Measurements from ENCODE around the gene SLC16A12. TPM values are rescaled to one million over a fixed set of nuclear protein-coding genes. Genes with fewer than 3 reads are reported as not detected.

SLC16A12 gene
- total and polyA plus RNA-seq, 2 of the 8 experiments (the other 6 are each of a cell fraction or from before 2014, with no cell fraction given), result 1.6 to 1.9 TPM

- DNase-seq (ENCODE audit: low read depth in 1 of 2, low spot score in 2 of 2) (no peak), FAIRE-seq (no peak)
- no peak overlapping the region for H3K56ac ChIP-seq (replicated peaks; ENCODE audit: insufficient read length, low read depth, low read length)
- no peak overlapping the region for H4K5ac ChIP-seq (ENCODE audit: insufficient read length, low read depth, low read length)
- no peaks in the 10 kb centered on the region for H3K79me1 ChIP-seq (ENCODE audit: low read depth, low read length)
- no peak overlapping the region for H4K91ac ChIP-seq (replicated peaks; ENCODE audit: insufficient read length, low read length)
- no peak overlapping the region for H2AK5ac ChIP-seq (ENCODE audit: low read depth, low read length)
- no peaks in the 10 kb centered on the region for H4K20me1 ChIP-seq (replicated peaks in 1 of 2; ENCODE audit: control insufficient read depth in 1 of 2, insufficient read depth in 2 of 2, low read length in 2 of 2)
- H3K79me2 ChIP-seq (ENCODE audit: control insufficient read depth in 1 of 2, insufficient read depth in 2 of 2, low read length in 2 of 2), result no peaks in the 10 kb centered on the region; a peak in 1 of 4 replicates
- no peak overlapping the region for H2BK20ac ChIP-seq (ENCODE audit: low read length)
- H3K4ac ChIP-seq (replicated peaks; ENCODE audit: insufficient read length, low read depth, low read length), result no peak overlapping the region
- no peak for TF ChIP-seq CBX8 (IDR thresholded peaks at IDR 0.05; ENCODE audit: borderline replicate concordance, low read depth, low read length)
- no peak for TF ChIP-seq RNF2 (IDR thresholded peaks at IDR 0.05; ENCODE audit: borderline replicate concordance, low read depth, low read length, missing control alignments, poor library complexity, severe bottlenecking)
- no peak overlapping the region for H4K8ac ChIP-seq (ENCODE audit: extremely low read depth, insufficient read depth, low read length)
- 41% methylated on average over 2 of the region's 2 CpGs; no CpG with 5 or more reads in 1 of the 2 experiments for WGBS, 2 experiments (ENCODE audit: extremely low coverage in 1 of 2, insufficient coverage in 1 of 2, insufficient read length in 1 of 2, insufficient replicate concordance in 2 of 2, low coverage in 1 of 2, low lambda C conversion rate in 2 of 2, missing lambda C conversion rate in 1 of 2)
- no peak overlapping the region for H3K4me2 ChIP-seq (ENCODE audit: insufficient read depth in 1 of 2, low read depth in 2 of 2, low read length in 2 of 2)
- no peak overlapping the region for H3K9ac ChIP-seq (replicated peaks in 1 of 4; ENCODE audit: extremely low read depth in 1 of 4, low read depth in 3 of 4, low read length in 3 of 4)
- no peak overlapping the region for H3K23ac ChIP-seq (ENCODE audit: insufficient read length)
- POLR2A ChIA-PET (ENCODE audit: partially characterized antibody), result interaction anchor here (1.3 kb wide), 1 partner anchor 67 kb away, joined by 3 read pairs; no protein-coding TSS in a partner anchor
- H3K4me1 ChIP-seq (replicated peaks in 1 of 4; ENCODE audit: control insufficient read depth in 3 of 4, insufficient read depth in 4 of 4, low read length in 3 of 4), result no peaks in the 10 kb centered on the region; a peak in 1 of 7 replicates
- no peak overlapping the region for H3K27ac ChIP-seq (ENCODE audit: low read depth, low read length)
- no peak overlapping the region for H2AFZ ChIP-seq (ENCODE audit: low read length)
- H3K9me3 ChIP-seq (ENCODE audit: insufficient read depth in 2 of 2, low read depth in 1 of 2, low read length in 1 of 2), result no peaks in the 10 kb centered on the region
- no peaks in the 10 kb centered on the region for H3K27me3 ChIP-seq (replicated peaks in 1 of 4; ENCODE audit: control insufficient read depth in 3 of 4, extremely low read depth in 1 of 4, insufficient read depth in 3 of 4, low read length in 3 of 4)
- H3K14ac ChIP-seq (ENCODE audit: insufficient read length), result no peak overlapping the region
- no peak overlapping the region for H2BK12ac ChIP-seq (ENCODE audit: low read depth, low read length)
- no peak overlapping the region for H2BK120ac ChIP-seq (replicated peaks; ENCODE audit: low read depth, low read length)
- H3K18ac ChIP-seq (ENCODE audit: extremely low read depth, low read length), result no peak overlapping the region
- no peak overlapping the region for H3K4me3 ChIP-seq (ENCODE audit: extremely low read depth in 1 of 4, insufficient read depth in 2 of 4, low read depth in 3 of 4, low read length in 4 of 4)
- no peaks in the 10 kb centered on the region for H3K23me2 ChIP-seq (ENCODE audit: low read depth, low read length)
- no peak overlapping the region for H2BK15ac ChIP-seq (ENCODE audit: low read length)
- no peak overlapping the region for H2BK5ac ChIP-seq (ENCODE audit: low read depth, low read length)
- H3K36me3 ChIP-seq (ENCODE audit: control insufficient read depth in 2 of 4, insufficient read depth in 4 of 4, low read length in 3 of 4), result no peaks in the 10 kb centered on the region
- CTCF ChIA-PET (ENCODE audit: partially characterized antibody), result interaction anchor here (1.0 to 5.5 kb wide), 14 partner anchors 13 to 124 kb away, joined by 3 to 28 read pairs (median 4); partner anchors contain the start of genes IFIT5 and SLC16A12
Measured at GRCh38 chr10:89465196-89465595, 70.2 kb downstream of the SLC16A12 start.

All from H1 (cell line).